ENCODE data around the gene LANCL1.
"Not testable (repeated sequence)": the region's sequence is repeated elsewhere in the genome, so short reads cannot be mapped to it uniquely, and the experiment has no call there.

The LANCL1 gene

DNA sequence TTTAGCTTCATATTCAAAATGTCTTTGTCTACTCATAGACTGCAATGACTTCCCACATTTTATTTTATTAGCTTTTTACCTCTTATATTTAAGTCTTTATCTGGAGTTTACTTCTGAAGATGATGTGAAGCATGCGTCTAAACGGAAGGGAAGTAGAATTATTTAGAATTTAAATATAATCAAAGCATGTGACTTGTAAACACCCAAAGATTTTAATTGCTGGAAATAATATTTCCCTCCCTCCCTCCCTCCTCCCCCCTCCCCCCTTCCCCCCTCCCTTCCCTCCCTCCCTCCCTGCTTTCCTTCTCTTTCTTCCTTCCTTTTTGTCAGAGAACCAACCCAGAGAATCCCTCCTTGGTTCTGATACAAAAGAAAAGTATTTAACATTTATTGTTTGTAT, 2.1 kb upstream of the LANCL1 start:
- DNase-seq (ENCODE audit: low spot score in 2 of 2) (no peak), ATAC-seq (ENCODE audit: low read depth) (no peak)
- Mint-ChIP-seq H3K36me3 (peaks cover 3% of the 10 kb centered on the region), H3K27ac (peak overlapping the region; percentile 93), H3K9me3 (no peaks in the 10 kb centered on the region), H3K4me1 (peaks cover 20% of the 10 kb centered on the region), H3K27me3 (no peaks in the 10 kb centered on the region), H3K4me3 (no peak overlapping the region)

DNA sequence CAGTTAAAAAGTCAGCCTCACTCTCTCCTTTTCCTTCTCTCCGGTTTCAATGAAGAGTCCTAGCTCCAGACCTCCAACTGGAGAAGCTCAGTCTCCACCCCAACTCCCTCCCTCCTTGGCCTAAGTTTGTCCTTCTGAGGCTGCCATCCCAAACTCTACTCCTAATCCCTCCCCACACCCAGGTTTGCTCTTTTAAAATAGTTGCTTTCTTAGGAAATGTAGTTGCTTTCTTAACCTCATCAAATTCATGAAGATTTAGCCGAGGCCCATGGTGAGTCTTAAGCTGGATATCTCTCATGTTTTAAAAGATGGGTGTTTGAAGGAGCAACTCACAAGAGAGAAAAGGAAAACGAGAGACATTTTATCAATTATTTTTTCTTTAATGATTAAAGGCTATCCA, 937 bp upstream of the LANCL1 start:
- H3K4me3 Mint-ChIP-seq = peak overlapping the region; percentile 82
- peak overlapping the region; percentile 93 for H3K27ac Mint-ChIP-seq
- DNase-seq (ENCODE audit: low spot score in 2 of 2) = no peak

DNA sequence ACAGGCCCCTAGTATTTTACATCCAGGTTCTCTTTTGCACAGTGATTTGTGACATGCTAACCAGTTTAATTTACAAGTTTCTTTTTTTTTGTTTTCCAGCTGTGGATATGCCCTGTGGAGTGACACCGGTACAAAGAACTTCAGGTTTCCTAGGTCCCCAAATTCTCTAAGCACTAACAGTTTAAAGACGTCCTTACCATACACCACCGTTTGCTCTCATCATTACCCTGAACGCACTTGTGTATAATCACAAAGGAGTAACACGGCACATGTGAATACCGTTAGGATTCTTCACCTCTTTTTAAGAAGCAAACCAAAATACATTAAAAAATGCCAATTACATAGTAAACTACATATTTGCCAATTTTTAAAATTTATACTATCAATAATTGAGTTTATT, 853 bp downstream of the LANCL1 start:
- peak overlapping the region; percentile 93 for H3K27ac Mint-ChIP-seq
- ATAC-seq (ENCODE audit: low read depth) = no peak
- H3K4me1 Mint-ChIP-seq = peaks cover 22% of the 10 kb centered on the region
- H3K27me3 Mint-ChIP-seq = no peaks in the 10 kb centered on the region
- peaks cover 13% of the 10 kb centered on the region for H3K36me3 Mint-ChIP-seq
- peak overlapping the region; percentile 73 for H3K4me3 Mint-ChIP-seq
- no peak for DNase-seq (ENCODE audit: low spot score in 2 of 2)
- no peaks in the 10 kb centered on the region for H3K9me3 Mint-ChIP-seq

More for the DNA sequence above, 937 bp upstream of the LANCL1 start:
- Mint-ChIP-seq H3K9me3 (no peaks in the 10 kb centered on the region), H3K4me1 (peaks cover 20% of the 10 kb centered on the region), H3K36me3 (peaks cover 3% of the 10 kb centered on the region), H3K27me3 (no peaks in the 10 kb centered on the region)
- no peak for ATAC-seq (ENCODE audit: low read depth)

DNA sequence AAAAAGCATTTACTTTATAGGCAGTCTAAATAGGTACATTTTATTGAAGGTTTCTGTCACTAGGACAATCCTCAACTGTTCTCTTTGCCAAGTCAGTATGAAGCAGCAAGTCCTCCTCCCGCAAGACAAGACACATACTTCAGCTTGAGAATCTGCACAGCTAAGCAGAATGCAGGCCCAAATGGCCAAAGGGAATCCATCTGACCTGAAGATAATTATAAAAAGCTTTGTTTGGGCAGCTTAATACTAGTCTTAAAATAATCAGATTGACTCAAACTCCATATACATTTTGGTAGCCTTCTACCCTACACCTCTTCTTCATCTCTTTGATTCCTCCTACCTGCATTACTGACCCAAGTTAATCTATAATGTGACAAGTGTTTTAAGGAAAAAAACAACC, 1.8 kb downstream of the LANCL1 start:
- Mint-ChIP-seq H3K27me3 (no peaks in the 10 kb centered on the region), H3K9me3 (no peaks in the 10 kb centered on the region), H3K27ac (peak overlapping the region; percentile 29), H3K4me3 (no peak overlapping the region), H3K4me1 (peaks cover 22% of the 10 kb centered on the region), H3K36me3 (peaks cover 13% of the 10 kb centered on the region)
- ATAC-seq (ENCODE audit: low read depth) (no peak), DNase-seq (ENCODE audit: low spot score in 2 of 2) (no peak)

DNA sequence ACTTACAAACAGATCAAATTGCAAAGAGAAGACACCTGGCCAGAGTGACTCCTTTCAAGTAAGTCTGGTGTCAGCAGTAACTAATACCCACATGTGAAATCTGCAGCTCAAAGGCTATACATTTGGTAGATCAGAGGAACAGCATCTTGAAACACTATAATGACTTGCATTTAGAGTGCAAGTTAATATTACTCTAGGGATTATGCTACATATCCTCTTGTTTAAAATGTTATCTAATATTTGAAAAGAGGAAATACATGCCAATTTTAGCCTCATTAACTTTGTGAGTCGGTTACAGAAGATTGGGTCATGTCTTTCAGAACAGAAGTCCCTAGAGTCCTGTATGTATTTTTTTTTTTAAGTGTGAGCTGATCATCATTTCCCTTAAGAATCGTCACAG, 15.2 kb downstream of the LANCL1 start:
- peak; percentile 90 for ATAC-seq (ENCODE audit: low read depth)
- Mint-ChIP-seq H3K36me3 (peaks cover 23% of the 10 kb centered on the region), H3K27me3 (no peaks in the 10 kb centered on the region), H3K4me3 (peak overlapping the region; percentile 50), H3K9me3 (no peaks in the 10 kb centered on the region), H3K4me1 (peaks cover 29% of the 10 kb centered on the region), H3K27ac (peak overlapping the region; percentile 58)
- DNase-seq (ENCODE audit: low spot score in 2 of 2) = peak in 1 of 2 donors; percentile 2

DNA sequence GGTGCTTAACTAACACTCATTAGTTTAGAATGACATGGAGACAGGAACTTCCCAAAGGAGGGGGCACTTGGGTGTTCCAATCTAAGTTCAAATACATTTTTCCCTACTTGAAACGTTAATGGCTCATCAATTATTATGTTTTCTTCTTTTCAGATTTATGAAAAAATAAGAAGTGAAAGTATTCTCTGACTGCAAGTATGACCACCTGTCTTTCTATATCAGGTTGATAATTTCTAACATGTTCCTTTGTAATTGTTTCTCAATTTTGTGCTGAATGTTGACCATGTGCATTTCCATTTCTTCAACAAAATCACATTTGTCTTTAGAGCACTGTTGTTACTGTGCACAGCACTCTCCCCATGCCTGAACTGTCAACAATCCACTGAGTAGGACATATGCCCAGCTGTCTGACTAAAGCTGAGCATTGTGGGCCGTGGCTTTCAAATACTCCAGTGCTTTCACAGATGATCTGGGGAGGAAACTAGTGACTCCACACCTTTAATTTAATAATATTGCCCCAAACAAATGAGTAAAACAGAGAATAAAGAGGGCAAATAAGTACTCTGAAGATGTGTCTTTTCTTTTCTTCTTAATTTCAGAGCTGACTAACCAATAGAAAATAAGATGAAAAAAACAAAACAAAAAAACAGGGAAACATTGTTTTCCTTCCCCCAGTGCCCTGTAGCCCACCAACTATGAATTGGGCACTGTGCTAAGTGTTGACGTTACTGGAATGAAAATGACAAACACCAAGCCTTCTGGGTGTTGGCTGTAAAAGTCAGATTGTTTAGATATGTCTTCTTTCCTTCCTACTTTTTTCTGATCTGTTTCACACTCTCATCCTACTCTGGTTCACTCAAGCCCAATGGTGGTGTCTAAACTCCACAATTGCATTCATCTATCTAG, 16.0 kb downstream of the LANCL1 start:
- peak; percentile 33 for ATAC-seq (ENCODE audit: low read depth)
- no peaks in the 10 kb centered on the region for H3K27me3 Mint-ChIP-seq
- DNase-seq (ENCODE audit: low spot score in 2 of 2) = no peak
- no peaks in the 10 kb centered on the region for H3K9me3 Mint-ChIP-seq
- peak overlapping the region; percentile 53 for H3K4me3 Mint-ChIP-seq
- peaks cover 29% of the 10 kb centered on the region for H3K4me1 Mint-ChIP-seq
- H3K27ac Mint-ChIP-seq = peak overlapping the region; percentile 58
- H3K36me3 Mint-ChIP-seq = peaks cover 23% of the 10 kb centered on the region

DNA sequence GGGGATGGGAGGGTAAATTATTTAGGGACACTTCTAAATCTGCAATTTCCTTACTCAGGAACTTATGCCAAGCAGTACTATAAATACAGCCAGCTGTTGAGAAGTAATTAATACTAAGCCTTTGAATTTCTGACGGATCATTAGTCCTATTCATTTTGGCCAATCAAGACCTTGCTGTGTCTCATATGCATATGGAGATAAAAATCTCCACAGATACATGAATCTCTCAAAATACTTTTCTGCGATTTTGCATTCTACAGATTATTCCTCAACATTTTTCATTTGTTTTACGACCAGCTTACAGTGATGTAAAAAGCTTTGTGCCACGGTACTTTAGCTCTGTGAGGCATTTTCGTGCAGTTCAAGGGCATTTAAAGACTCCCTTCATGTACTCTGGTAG, 16.7 kb downstream of the LANCL1 start:
- Mint-ChIP-seq H3K4me1 (peaks cover 29% of the 10 kb centered on the region), H3K9me3 (no peaks in the 10 kb centered on the region), H3K27ac (peak overlapping the region; percentile 58), H3K36me3 (peaks cover 19% of the 10 kb centered on the region), H3K4me3 (no peak overlapping the region), H3K27me3 (no peaks in the 10 kb centered on the region)
- DNase-seq (ENCODE audit: low spot score in 2 of 2) (no peak), ATAC-seq (ENCODE audit: low read depth) (no peak)

DNA sequence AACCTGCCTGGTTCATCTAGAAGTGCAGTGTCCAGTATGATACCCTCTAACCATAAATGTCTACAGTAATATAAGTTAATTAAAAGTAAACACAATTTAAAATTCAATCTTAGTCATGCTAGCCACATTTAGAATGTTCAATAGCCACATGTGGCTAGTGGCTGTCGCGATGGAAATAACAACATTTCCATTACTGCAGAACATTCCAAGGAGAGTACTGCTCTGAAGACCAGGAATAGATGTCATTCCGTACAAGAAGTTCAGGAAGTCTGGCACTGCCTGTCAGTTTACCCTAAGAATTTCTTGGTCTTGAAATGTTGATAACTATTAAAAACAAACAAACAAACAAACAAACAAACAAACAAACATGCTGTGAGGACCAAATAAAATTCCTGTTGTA, 17.2 kb downstream of the LANCL1 start:
- Mint-ChIP-seq H3K27ac (no peak overlapping the region), H3K36me3 (peaks cover 22% of the 10 kb centered on the region)

DNA sequence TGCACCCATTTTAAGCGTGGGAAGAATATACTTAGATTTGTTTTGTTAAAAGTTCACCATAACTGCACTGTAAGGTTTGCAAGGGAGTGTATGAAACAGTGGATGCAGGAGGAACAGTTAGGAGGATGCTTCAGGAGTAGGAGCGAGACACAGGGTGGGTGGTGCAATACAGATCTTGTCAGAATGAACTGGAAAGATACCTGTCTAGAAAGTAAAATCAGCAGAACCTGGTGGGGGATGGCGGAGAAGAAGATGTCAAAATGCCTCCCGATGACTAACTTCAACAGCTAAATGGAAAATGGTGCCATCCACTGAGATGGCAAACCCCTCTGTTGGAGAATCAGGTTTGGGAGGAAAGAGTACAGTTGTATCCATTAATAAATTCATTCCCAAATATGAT, 18.2 kb downstream of the LANCL1 start:
- peaks cover 29% of the 10 kb centered on the region for H3K4me1 Mint-ChIP-seq
- no peak for ATAC-seq (ENCODE audit: low read depth)
- H3K36me3 Mint-ChIP-seq = peaks cover 26% of the 10 kb centered on the region
- DNase-seq (ENCODE audit: low spot score in 2 of 2) = no peak
- no peaks in the 10 kb centered on the region for H3K27me3 Mint-ChIP-seq
- peak overlapping the region; percentile 74 for H3K27ac Mint-ChIP-seq
- no peak overlapping the region for H3K4me3 Mint-ChIP-seq
- H3K9me3 Mint-ChIP-seq = no peaks in the 10 kb centered on the region

More for the DNA sequence above, 17.2 kb downstream of the LANCL1 start:
- ATAC-seq (ENCODE audit: low read depth) (no peak), DNase-seq (ENCODE audit: low spot score in 2 of 2) (no peak)
- no peak overlapping the region for H3K4me3 Mint-ChIP-seq
- H3K4me1 Mint-ChIP-seq = peaks cover 29% of the 10 kb centered on the region
- no peaks in the 10 kb centered on the region for H3K9me3 Mint-ChIP-seq
- H3K27me3 Mint-ChIP-seq = no peaks in the 10 kb centered on the region

DNA sequence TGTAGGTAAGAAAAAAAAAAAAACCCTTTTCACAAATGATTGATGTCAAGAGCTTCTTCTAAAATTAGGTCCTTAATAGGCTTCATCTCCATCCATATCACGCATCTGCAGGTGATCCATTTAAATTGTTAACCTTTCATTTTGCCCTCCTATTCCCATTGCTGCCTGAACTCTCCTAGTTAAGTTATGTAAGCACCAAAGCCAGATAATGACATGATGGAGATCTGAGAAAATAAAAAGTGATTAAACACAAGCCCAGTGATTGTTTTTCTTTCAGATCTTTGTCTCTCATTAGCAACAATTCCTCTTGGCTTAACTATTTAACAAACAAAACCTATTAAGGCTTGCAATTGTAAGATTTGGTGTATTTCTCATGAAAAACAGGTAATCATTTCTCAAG, 20.0 kb downstream of the LANCL1 start:
- Mint-ChIP-seq H3K4me3 (no peak overlapping the region), H3K27ac (no peak overlapping the region), H3K9me3 (no peaks in the 10 kb centered on the region), H3K27me3 (no peaks in the 10 kb centered on the region), H3K4me1 (peaks cover 18% of the 10 kb centered on the region), H3K36me3 (peaks cover 31% of the 10 kb centered on the region)
- no peak for DNase-seq (ENCODE audit: low spot score in 2 of 2)
- no peak for ATAC-seq (ENCODE audit: low read depth)

DNA sequence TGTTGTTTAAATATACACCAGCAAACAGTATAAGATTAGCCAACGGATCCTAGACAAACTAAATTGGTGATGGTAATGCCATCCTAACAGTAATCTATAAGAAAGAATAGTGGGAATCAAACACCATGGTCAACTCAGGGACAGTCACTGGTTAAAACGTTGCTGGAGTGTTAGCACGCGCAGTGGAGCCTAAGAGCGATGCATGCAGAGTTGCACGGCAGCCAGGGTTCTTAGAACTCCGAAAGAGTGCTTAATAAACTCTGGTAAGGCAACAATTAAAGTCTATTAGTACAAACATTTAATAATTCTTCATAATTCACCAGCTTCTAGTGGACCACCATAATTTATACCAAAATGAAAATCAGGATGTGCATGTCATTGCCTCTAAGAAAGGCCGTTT, 22.2 kb downstream of the LANCL1 start:
- DNase-seq (ENCODE audit: low spot score in 2 of 2) (no peak), ATAC-seq (ENCODE audit: low read depth) (no peak)
- Mint-ChIP-seq H3K4me1 (peaks cover 8% of the 10 kb centered on the region), H3K36me3 (peaks cover 51% of the 10 kb centered on the region), H3K4me3 (no peak overlapping the region), H3K27ac (no peak overlapping the region), H3K27me3 (no peaks in the 10 kb centered on the region), H3K9me3 (no peaks in the 10 kb centered on the region)

DNA sequence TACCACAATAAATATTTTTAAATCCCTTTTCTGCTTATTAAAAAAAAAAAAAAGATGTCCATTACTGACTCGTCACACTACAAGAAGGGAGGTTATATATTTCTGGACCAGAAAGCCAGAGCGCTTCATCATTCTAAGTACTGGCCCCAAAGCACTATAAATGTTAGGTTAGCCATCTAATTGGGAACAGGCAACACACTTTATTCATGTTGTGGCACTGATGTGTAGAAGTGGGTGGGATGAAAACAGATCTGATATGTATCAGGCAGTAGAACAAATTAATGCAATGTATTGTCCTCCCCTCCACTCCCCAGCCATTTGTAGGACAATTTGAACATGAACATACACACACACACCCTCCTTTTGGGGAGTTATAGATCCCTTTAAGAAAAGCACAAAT, 24.4 kb downstream of the LANCL1 start:
- Mint-ChIP-seq H3K4me3 (no peak overlapping the region), H3K27ac (no peak overlapping the region), H3K27me3 (no peaks in the 10 kb centered on the region), H3K4me1 (peaks cover 5% of the 10 kb centered on the region), H3K9me3 (peaks cover 11% of the 10 kb centered on the region), H3K36me3 (peaks cover 63% of the 10 kb centered on the region)
- no peak for ATAC-seq (ENCODE audit: low read depth)
- no peak for DNase-seq (ENCODE audit: low spot score in 2 of 2)

DNA sequence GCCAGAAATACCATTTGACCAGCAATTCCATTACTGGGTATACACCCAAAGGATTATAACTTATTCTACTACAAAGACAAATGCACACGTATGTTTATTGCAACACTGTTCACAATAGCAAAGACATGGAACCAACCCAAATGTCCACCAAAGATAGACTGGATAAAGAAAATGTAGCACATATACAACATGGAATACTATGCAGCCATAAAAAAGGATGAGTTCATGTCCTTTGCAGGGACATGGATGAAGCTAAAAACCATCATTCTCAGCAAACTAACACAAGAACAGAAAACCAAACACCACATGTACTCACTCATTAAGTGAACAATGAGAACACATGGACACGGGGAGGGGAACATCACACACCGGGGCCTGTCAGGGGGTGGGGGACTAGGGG, 25.6 kb downstream of the LANCL1 start:
- not testable (repeated sequence) for H3K27ac Mint-ChIP-seq

DNA sequence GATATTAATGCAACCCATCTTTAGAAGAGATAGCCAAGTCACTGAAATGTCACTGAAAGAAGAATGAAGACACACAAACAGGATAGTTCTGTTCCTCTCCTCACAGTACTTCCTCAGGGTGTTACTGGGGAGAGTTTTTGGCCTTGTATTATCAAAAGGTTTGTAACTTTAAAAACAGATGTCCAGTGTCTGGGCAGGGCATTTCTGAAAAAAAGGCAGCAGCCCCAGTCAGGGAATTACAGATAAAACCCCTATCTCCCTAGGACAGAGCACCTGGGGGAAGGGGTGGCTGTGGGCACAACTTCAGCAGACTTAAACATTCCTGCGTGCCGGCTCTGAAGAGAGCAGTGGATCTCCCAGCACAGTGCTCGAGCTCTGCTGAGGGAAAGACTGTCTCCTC, 30.8 kb downstream of the LANCL1 start:
- no peak overlapping the region for H3K27ac Mint-ChIP-seq
- DNase-seq (ENCODE audit: low spot score in 2 of 2) (no peak), ATAC-seq (ENCODE audit: low read depth) (no peak)
- peaks cover 14% of the 10 kb centered on the region for H3K4me1 Mint-ChIP-seq
- H3K4me3 Mint-ChIP-seq = no peak overlapping the region
- H3K36me3 Mint-ChIP-seq = peaks cover 56% of the 10 kb centered on the region
- H3K9me3 Mint-ChIP-seq = peaks cover 13% of the 10 kb centered on the region
- no peaks in the 10 kb centered on the region for H3K27me3 Mint-ChIP-seq

More for the DNA sequence above, 25.6 kb downstream of the LANCL1 start:
- H3K4me1 Mint-ChIP-seq; H3K27me3 Mint-ChIP-seq; ATAC-seq (ENCODE audit: low read depth); H3K4me3 Mint-ChIP-seq; DNase-seq (ENCODE audit: low spot score in 2 of 2): not testable (repeated sequence)
- Mint-ChIP-seq H3K36me3 (peaks cover 69% of the 10 kb centered on the region), H3K9me3 (peaks cover 13% of the 10 kb centered on the region)
